Measurements from ENCODE around the gene FBXL7. TPM values are rescaled to one million over a fixed set of nuclear protein-coding genes. Genes with fewer than 3 reads are reported as not detected.

FBXL7 gene
- total RNA-seq, 2 donors from 2014 or later = 21.1 to 31.7 TPM

GRCh38 chr5:15510831-15511230 is 10.9 kb downstream of the FBXL7 start:
- Histone ChIP-seq H3K36me3 (no peaks in the 10 kb centered on the region), H3K4me1 (ENCODE audit: control insufficient read depth in 1 of 2, low read depth in 2 of 2) (peaks cover 6 to 57% of the 10 kb centered on the region in 2 donors), H3K4me3 (no peak overlapping the region), H3K27ac (no peak overlapping the region), H3K9me3 (no peaks in the 10 kb centered on the region), H3K27me3 (replicated peaks; ENCODE audit: insufficient read depth) (no peaks in the 10 kb centered on the region)
- no peak for TF ChIP-seq CTCF (IDR thresholded peaks at IDR 0.05)
- DNase-seq (ENCODE audit: low spot score) (no peak), ATAC-seq (ENCODE audit: insufficient number of reproducible peaks, low FRiP score, low read depth) (no peak)

- H3K4me1 ChIP-seq (ENCODE audit: control insufficient read depth in 1 of 2, low read depth in 2 of 2) = peaks cover 6 to 65% of the 10 kb centered on the region in 2 donors
- H3K27ac ChIP-seq = no peak overlapping the region
- no peak for TF ChIP-seq CTCF (IDR thresholded peaks at IDR 0.05)
- no peaks in the 10 kb centered on the region for H3K36me3 ChIP-seq
- H3K4me3 ChIP-seq = no peak overlapping the region
- no peaks in the 10 kb centered on the region for H3K9me3 ChIP-seq
- no peaks in the 10 kb centered on the region for H3K27me3 ChIP-seq (replicated peaks; ENCODE audit: insufficient read depth)
- ATAC-seq (ENCODE audit: insufficient number of reproducible peaks, low FRiP score, low read depth) (no peak), DNase-seq (ENCODE audit: low spot score) (no peak)
Observed at GRCh38 chr5:15513431-15513830, 13.5 kb downstream of the FBXL7 start.

GRCh38 chr5:15513911-15514310 is 13.9 kb downstream of the FBXL7 start:
- H3K9me3 ChIP-seq = no peaks in the 10 kb centered on the region
- no peaks in the 10 kb centered on the region for H3K27me3 ChIP-seq (replicated peaks; ENCODE audit: insufficient read depth)
- DNase-seq (ENCODE audit: low spot score) (no peak), ATAC-seq (ENCODE audit: insufficient number of reproducible peaks, low FRiP score, low read depth) (no peak)
- H3K4me1 ChIP-seq (ENCODE audit: control insufficient read depth in 1 of 2, low read depth in 2 of 2) = peaks cover 6 to 65% of the 10 kb centered on the region in 2 donors
- TF ChIP-seq CTCF (IDR thresholded peaks at IDR 0.05) = no peak
- H3K27ac ChIP-seq = no peak overlapping the region
- H3K4me3 ChIP-seq = no peak overlapping the region
- H3K36me3 ChIP-seq = no peaks in the 10 kb centered on the region

GRCh38 chr5:15515229-15515628 is 15.2 kb downstream of the FBXL7 start:
- ATAC-seq (ENCODE audit: insufficient number of reproducible peaks, low FRiP score, low read depth) = no peak

GRCh38 chr5:15516486-15516885 is 16.5 kb downstream of the FBXL7 start:
- H3K9me3 ChIP-seq = no peaks in the 10 kb centered on the region
- no peak overlapping the region for H3K4me3 ChIP-seq
- no peaks in the 10 kb centered on the region for H3K36me3 ChIP-seq
- no peak for TF ChIP-seq CTCF (IDR thresholded peaks at IDR 0.05)
- ATAC-seq (ENCODE audit: insufficient number of reproducible peaks, low FRiP score, low read depth) (no peak), DNase-seq (ENCODE audit: low spot score) (no peak)
- peaks cover 0 to 49% of the 10 kb centered on the region in 2 donors for H3K4me1 ChIP-seq (ENCODE audit: control insufficient read depth in 1 of 2, low read depth in 2 of 2)
- H3K27ac ChIP-seq = no peak overlapping the region
- no peaks in the 10 kb centered on the region for H3K27me3 ChIP-seq (replicated peaks; ENCODE audit: insufficient read depth)

More at GRCh38 chr5:15515229-15515628, 15.2 kb downstream of the FBXL7 start:
- no peaks in the 10 kb centered on the region for H3K36me3 ChIP-seq
- no peak overlapping the region for H3K27ac ChIP-seq
- TF ChIP-seq CTCF (IDR thresholded peaks at IDR 0.05) = no peak
- H3K4me3 ChIP-seq = no peak overlapping the region
- no peaks in the 10 kb centered on the region for H3K9me3 ChIP-seq
- no peak for DNase-seq (ENCODE audit: low spot score)
- H3K27me3 ChIP-seq (replicated peaks; ENCODE audit: insufficient read depth) = no peaks in the 10 kb centered on the region
- H3K4me1 ChIP-seq (ENCODE audit: control insufficient read depth in 1 of 2, low read depth in 2 of 2) = peaks cover 6 to 55% of the 10 kb centered on the region in 2 donors

Measured in thoracic aorta (tissue), 2 donors.